GM12872 (cell line): ENCODE results near the gene DENND4B.

Experiments used
- TF ChIP-seq, protein P1 (sequence below): IDR thresholded peaks from 3 replicates; pipeline ENCODE4 v1.5.1; 2011; ENCODE audit warnings: low read depth, mild to moderate bottlenecking, low read length, moderate library complexity; ENCODE audit not compliant: insufficient read depth

DENND4B gene

DNA sequence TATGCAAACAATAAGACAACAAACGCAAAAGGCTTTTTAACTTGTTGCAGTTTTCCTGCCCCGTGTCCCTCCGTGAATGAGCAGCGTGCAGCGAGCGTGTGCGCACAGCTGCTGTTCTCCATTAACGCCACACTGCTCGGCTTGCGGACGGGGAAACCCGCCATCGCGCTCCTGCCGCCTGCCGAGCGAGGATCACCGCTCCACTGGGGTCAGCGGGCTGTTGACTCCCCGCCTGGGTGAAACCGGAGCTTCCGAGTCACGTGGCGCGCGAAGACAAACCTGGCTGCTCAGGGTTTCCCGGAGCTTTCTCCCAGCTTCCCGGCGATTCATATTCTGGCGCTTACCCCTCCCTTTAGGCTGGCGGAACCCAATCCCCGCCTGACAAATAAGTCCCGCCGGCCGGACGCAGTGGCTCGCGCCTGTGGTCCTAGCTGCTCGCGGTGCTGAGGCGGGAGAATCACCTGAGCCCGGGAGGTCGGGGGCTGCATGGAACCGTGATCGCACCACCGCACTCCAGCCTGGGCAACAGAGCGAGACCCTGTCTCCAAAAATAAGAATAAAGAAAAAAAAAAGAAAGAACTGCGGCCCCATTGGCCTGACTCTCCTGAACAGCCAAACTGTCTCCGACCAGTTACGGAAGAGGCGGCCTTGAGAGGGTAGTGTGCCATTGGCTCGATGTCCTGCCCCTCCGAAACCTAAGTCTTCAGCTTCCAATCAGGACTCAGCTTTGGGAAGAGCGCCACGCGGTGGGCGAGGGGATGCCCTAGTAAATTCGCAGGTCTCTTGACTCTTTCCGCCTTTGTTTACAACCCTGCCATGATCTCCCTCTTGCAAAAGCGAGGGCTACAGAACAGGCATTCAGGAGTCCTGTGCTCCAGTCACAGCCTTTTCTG lies 20.8 kb upstream of the DENND4B start, which contains the start of gene CREB3L4:
Gene CREB3L4, plus strand, starts transcription at position 796 of the 893 bp plus-strand sequence. CDS start 624 bp downstream, outside the sequence.
- TF ChIP-seq, protein P1, sequence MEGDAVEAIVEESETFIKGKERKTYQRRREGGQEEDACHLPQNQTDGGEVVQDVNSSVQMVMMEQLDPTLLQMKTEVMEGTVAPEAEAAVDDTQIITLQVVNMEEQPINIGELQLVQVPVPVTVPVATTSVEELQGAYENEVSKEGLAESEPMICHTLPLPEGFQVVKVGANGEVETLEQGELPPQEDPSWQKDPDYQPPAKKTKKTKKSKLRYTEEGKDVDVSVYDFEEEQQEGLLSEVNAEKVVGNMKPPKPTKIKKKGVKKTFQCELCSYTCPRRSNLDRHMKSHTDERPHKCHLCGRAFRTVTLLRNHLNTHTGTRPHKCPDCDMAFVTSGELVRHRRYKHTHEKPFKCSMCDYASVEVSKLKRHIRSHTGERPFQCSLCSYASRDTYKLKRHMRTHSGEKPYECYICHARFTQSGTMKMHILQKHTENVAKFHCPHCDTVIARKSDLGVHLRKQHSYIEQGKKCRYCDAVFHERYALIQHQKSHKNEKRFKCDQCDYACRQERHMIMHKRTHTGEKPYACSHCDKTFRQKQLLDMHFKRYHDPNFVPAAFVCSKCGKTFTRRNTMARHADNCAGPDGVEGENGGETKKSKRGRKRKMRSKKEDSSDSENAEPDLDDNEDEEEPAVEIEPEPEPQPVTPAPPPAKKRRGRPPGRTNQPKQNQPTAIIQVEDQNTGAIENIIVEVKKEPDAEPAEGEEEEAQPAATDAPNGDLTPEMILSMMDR: peak; percentile 56

DNA sequence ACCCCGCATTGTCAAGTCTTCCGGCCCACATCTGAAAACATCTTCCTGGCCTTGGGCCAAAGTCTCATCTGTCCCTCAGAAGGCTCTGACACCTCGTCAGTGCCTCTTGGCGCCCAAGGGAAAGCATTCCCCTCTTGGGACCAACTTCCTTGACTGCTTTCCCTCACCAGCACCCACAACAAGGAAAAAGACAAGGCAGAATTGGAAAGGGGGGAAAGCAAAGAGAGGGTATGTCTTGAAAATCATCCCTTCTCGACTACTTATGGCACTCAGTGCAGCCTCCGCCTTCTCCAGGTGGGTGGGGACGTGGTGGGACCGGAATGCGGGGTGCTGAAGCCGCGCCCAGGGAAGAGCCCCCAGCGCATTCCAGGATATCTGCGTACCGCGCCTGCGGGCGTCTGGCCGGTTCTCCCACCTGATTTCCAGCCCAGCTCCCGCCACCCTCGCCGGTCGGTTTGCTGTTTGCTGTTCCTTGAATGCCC lies 17.4 kb upstream of the DENND4B start:
- TF ChIP-seq, protein P1: no peak

DNA sequence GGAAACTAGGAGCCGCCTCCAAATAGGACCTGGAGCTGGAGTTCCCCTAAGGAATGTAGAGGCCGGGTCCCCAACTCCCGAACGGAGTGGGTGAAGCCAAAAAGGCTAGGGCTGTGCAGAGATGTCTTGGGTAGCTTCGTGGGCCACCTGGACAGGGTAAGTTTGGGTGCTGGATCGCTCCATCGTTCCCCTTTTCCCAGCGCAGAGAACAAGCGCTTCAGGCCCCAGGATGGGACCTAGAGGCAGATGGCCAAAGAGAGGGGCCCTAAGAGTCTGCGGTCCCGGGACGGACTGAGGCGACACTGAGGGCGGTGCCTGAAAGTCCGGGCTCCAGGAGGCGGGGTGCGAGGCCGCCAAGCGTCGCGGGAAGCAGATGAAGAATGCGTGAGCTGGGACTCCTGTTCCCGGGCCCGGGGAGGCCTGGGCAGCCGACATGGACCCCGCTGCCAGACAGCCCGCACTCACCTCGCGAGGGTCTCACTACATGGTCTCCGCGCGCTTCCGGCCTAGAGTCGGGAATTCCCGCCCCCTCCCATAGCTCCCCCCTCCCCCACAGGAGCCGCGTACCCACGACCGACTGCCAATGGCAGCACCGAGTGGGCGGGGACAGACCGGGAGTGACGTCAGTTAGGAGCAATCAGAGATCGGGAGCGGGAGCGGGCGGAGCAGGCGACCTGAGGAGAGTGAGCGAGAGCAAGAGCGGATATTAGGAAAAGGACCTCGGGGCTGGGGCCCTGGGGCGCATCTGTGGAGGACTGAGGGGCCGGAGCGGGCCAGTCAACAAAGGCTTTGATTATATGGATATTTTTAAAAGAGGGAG lies 16.7 kb upstream of the DENND4B start, which contains the start of gene SLC39A1:
Gene SLC39A1, minus strand, starts transcription at position 508 of the 820 bp plus-strand sequence. CDS start 822 bp downstream, outside the sequence.
- TF ChIP-seq, protein P1: no peak

DNA sequence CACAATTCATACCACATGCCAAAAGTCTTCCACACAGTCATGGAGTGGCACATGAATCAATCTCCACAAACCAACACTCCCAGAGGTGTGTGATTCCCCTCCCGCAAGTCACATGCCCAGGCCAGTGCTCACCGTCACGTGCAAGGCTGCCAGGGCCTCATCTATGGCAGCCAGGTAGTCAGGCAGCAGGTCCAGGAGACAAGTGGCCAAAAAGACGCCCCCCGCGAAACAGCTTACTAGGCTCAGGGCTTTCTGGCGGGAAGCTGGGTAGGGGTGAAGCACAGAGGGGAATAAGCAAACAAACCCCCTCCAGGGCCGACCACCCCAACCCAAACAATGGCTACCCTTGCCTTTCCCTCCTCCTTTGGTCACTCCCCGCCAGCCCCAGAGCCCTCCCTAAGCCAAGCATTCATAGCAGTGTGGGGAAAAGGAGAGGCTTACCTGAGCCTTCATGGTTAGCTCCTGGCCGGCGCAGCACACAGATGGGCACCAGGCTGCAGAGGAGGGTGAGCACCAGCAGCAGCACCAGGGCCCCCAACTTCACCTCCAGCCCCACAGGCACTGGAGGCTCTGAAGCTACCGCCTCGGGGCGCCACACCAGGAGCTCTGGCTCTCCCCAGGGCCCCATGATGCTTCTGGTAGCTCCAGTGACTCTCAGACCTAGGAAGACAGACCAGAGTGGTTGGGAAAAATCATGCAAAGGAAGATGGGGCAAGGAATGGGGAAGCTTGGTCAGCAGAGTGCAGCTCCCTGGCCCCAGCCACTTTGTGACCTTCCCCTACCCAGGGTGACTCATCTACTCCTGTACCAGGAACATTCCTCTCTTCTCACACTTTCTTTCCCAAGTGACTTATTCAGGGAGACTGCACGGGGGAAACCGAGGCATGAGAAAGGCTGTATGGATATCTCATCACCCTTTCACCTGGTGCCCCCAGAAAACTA lies 15.8 kb upstream of the DENND4B start:
- TF ChIP-seq, protein P1: peak; percentile 32; the same call in 2 of the 3 replicates

DNA sequence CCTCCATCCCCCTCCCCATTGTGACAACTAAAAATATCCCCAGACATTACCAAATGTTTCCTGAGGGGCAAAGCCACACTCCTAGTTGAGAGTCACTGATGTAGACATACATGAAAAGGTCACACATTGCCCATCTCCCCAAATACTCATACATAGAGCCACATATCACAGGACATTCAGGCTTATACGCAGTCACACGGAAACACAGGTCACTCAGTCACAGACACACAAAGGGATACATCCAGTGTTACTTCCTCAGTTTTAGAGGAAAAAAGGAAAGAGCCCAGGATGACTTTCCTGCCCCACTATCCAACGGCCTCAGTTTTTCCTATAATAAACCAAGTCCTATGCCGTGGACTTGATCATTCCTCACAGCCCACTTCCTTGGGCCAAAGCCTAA lies 14.9 kb upstream of the DENND4B start:
- TF ChIP-seq, protein P1: no peak

DNA sequence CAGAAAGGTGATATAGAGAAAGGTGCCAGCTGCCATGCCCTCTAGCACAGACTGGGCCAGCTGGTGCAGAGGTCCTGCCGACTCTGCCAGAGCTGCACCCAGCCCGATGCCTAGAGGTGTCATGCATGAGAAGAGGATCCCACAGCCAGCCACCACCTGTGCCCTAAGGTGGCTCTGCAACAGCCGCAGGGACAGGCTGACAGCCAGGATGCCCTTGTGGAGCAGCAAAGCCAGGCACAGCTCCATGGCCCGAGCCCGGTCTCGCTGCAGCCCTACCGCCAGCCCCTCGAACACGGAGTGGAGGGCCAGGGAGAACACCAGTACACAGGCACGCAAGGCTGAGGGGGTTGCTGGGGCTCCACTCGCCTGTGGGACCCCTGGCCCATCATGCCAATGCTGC lies 13.7 kb upstream of the DENND4B start:
- TF ChIP-seq, protein P1: no peak
